MM.1S (cell line): ENCODE measurements around the gene CEP57.

Source experiments
- DNase-seq: peaks from one replicate; pipeline ENCODE4 v3.0.0-alpha.2; 2015
- H2AFZ ChIP-seq: fragments of 300-600 bp; sonication (generic); 2 replicates; pipeline ENCODE4 v1.6.0; 2016; ENCODE audit warnings: antibody characterized with exemption, low read length
- H3F3A ChIP-seq: fragments of 300-600 bp; sonication (generic); 2 replicates; pipeline ENCODE4 v1.6.1; 2016; ENCODE audit warnings: mild to moderate bottlenecking, antibody characterized with exemption, low read length, moderate library complexity, mixed read lengths; ENCODE audit not compliant: insufficient read depth
- H3K27ac ChIP-seq: fragments of 300-600 bp; sonication (generic); 2 replicates; pipeline ENCODE4 v1.5.1; 2016; ENCODE audit warnings: mild to moderate bottlenecking, low read length
- H3K27me3 ChIP-seq: fragments of 300-600 bp; sonication (generic); replicated peaks from 2 replicates; pipeline ENCODE4 v1.6.0; 2016; ENCODE audit warnings: low read length; ENCODE audit not compliant: insufficient read depth
- H3K36me3 ChIP-seq: fragments of 300-600 bp; sonication (generic); replicated peaks from 2 replicates; pipeline ENCODE4 v1.6.1; 2016; ENCODE audit warnings: mild to moderate bottlenecking, low read length, mixed read lengths; ENCODE audit not compliant: insufficient read depth
- H3K4me1 ChIP-seq: fragments of 300-600 bp; sonication (generic); 2 replicates; pipeline ENCODE4 v1.6.1; 2016; ENCODE audit warnings: low read length, mixed read lengths
- H3K4me2 ChIP-seq: fragments of 300-600 bp; sonication (generic); 2 replicates; pipeline ENCODE4 v1.6.0; 2016; ENCODE audit warnings: low read depth, low read length
- H3K4me3 ChIP-seq: fragments of 300-600 bp; sonication (generic); 2 replicates; pipeline ENCODE4 v1.5.1; 2016; ENCODE audit warnings: low read length, mixed read lengths
- H3K79me2 ChIP-seq: fragments of 300-600 bp; sonication (generic); 2 replicates; pipeline ENCODE4 v1.6.1; 2016; ENCODE audit warnings: mixed run types, low read length, mixed read lengths
- H3K9ac ChIP-seq: fragments of 300-600 bp; sonication (generic); 2 replicates; pipeline ENCODE4 v1.6.1; 2016; ENCODE audit warnings: low read length, mixed read lengths
- H3K9me2 ChIP-seq: fragments of 300-600 bp; sonication (generic); replicated peaks from 2 replicates; pipeline ENCODE4 v1.6.1; 2016; ENCODE audit warnings: mild to moderate bottlenecking, low read length, mixed read lengths; ENCODE audit not compliant: insufficient read depth
- H3K9me3 ChIP-seq: fragments of 300-600 bp; sonication (generic); replicated peaks from 2 replicates; pipeline ENCODE4 v1.6.1; 2016; ENCODE audit warnings: mild to moderate bottlenecking, low read length, mixed read lengths; ENCODE audit not compliant: insufficient read depth
- H4K20me1 ChIP-seq: fragments of 300-600 bp; sonication (generic); 2 replicates; pipeline ENCODE4 v1.6.1; 2016; ENCODE audit warnings: mild to moderate bottlenecking, low read length, moderate library complexity, mixed read lengths; ENCODE audit not compliant: insufficient read depth
- EZH2 ChIP-seq: fragments of 300-600 bp; sonication (generic); optimal IDR thresholded peaks from 2 replicates; pipeline ENCODE3; 2017; ENCODE audit warnings: low read depth, mild to moderate bottlenecking, antibody characterized with exemption, low read length, mixed read lengths
- EZH2phosphoT487 ChIP-seq: fragments of 300-600 bp; sonication (generic); IDR thresholded peaks from 2 replicates; pipeline ENCODE4 v1.6.1; 2018; ENCODE audit warnings: antibody characterized with exemption, low read length
- TF ChIP-seq, protein P1 (sequence below): fragments of 300-600 bp; sonication (generic); IDR thresholded peaks from 2 replicates; pipeline ENCODE4 v1.5.1; 2016; ENCODE audit warnings: antibody characterized with exemption, low read length, mixed read lengths

CEP57 gene

DNA sequence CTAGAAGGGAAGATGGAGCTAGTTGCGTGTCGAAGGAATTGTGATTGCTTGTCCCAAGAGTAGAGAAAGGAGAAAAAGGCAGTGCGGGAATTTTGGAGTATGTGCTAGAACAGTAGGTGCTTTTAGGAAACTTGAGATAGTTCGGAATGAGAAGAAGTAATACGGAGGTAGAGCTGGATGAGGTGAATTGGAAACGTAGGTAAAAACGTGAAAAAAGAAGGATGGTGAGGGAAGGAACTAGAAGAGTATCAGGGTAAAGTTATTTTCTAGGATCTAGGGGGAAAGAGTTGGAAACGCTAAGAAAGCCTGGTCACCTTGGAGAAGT, 1.4 kb downstream of the CEP57 start:
- no peaks in the 10 kb centered on the region for H3K9me2 ChIP-seq
- no peaks in the 10 kb centered on the region for H4K20me1 ChIP-seq
- peak overlapping the region; percentile 93 for H3K4me2 ChIP-seq
- no peaks in the 10 kb centered on the region for H3K9me3 ChIP-seq
- H3K9ac ChIP-seq: peak overlapping the region; percentile 97
- H3K27me3 ChIP-seq: no peaks in the 10 kb centered on the region
- peaks cover 22% of the 10 kb centered on the region for H3K4me1 ChIP-seq
- peak overlapping the region; percentile 96; the same call in 1 of the 2 replicates for H3K27ac ChIP-seq
- peaks cover 27% of the 10 kb centered on the region for H3F3A ChIP-seq
- no peaks in the 10 kb centered on the region for H3K36me3 ChIP-seq
- H3K4me3 ChIP-seq: peak overlapping the region; percentile 90
- no peak for DNase-seq
- TF ChIP-seq EZH2: no peak
- TF ChIP-seq, protein P1, sequence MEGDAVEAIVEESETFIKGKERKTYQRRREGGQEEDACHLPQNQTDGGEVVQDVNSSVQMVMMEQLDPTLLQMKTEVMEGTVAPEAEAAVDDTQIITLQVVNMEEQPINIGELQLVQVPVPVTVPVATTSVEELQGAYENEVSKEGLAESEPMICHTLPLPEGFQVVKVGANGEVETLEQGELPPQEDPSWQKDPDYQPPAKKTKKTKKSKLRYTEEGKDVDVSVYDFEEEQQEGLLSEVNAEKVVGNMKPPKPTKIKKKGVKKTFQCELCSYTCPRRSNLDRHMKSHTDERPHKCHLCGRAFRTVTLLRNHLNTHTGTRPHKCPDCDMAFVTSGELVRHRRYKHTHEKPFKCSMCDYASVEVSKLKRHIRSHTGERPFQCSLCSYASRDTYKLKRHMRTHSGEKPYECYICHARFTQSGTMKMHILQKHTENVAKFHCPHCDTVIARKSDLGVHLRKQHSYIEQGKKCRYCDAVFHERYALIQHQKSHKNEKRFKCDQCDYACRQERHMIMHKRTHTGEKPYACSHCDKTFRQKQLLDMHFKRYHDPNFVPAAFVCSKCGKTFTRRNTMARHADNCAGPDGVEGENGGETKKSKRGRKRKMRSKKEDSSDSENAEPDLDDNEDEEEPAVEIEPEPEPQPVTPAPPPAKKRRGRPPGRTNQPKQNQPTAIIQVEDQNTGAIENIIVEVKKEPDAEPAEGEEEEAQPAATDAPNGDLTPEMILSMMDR: no peak
- no peak for TF ChIP-seq EZH2phosphoT487
- H3K79me2 ChIP-seq: peaks cover 82% of the 10 kb centered on the region
- H2AFZ ChIP-seq: peak overlapping the region; percentile 85

DNA sequence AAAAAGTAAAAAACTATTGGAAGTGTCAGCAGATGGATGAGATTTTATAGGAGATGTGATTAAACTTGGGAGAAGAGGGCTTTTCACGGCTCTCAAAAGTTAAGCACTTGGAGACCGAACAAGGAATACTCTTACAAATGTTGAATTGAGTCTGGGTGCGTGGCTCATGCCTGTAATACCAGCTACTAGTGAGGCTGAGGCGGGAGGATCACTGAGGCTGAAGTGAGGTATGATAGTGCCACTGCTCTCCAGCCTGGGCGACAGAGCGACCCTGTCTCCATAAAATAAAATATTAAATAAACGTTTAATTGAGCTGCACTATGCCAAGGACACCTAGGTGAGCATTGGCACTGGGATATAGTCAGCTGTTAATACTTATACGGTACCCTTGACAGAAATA, 1.9 kb downstream of the CEP57 start:
- H3K4me2 ChIP-seq: peak overlapping the region; percentile 93
- peaks cover 27% of the 10 kb centered on the region for H3F3A ChIP-seq
- no peaks in the 10 kb centered on the region for H3K9me3 ChIP-seq
- no peaks in the 10 kb centered on the region for H3K9me2 ChIP-seq
- H3K9ac ChIP-seq: peak overlapping the region; percentile 97; the same call in 1 of the 2 replicates
- H3K27ac ChIP-seq: no peak overlapping the region
- peak overlapping the region; percentile 90 for H3K4me3 ChIP-seq
- H3K27me3 ChIP-seq: no peaks in the 10 kb centered on the region
- DNase-seq: no peak
- H3K79me2 ChIP-seq: peaks cover 81% of the 10 kb centered on the region
- no peaks in the 10 kb centered on the region for H3K36me3 ChIP-seq
- H4K20me1 ChIP-seq: no peaks in the 10 kb centered on the region
- H3K4me1 ChIP-seq: peaks cover 22% of the 10 kb centered on the region
- TF ChIP-seq EZH2 (no peak), EZH2phosphoT487 (no peak)
- TF ChIP-seq, protein P1: no peak
- no peak overlapping the region for H2AFZ ChIP-seq

DNA sequence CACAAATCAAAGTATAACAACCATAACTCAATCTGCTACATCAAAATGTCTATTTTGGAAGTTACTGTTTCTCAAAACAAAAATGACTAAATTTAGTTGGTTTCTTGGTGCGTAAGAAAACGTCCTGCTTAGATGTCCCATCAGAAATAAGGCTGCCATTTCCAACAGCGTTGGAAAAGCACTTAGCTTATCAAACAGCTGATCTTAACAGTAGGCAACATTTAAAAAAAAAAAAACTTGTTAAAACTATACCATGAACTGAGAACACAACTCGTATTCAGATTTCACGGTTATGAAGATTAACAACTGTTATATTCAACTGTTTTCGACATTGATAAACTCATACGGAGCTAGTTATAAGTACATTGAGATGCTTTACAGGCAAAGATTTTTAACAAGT, 2.4 kb downstream of the CEP57 start:
- Histone ChIP-seq H3K27ac (no peak overlapping the region), H3K4me1 (peaks cover 22% of the 10 kb centered on the region)
- DNase-seq: no peak

More for the DNA sequence above, 2.4 kb downstream of the CEP57 start:
- H3K4me3 ChIP-seq: no peak overlapping the region
- H3K27me3 ChIP-seq: no peaks in the 10 kb centered on the region
- no peak overlapping the region for H2AFZ ChIP-seq
- no peaks in the 10 kb centered on the region for H4K20me1 ChIP-seq
- H3K36me3 ChIP-seq: no peaks in the 10 kb centered on the region
- no peak overlapping the region for H3K9ac ChIP-seq
- TF ChIP-seq EZH2phosphoT487 (no peak), EZH2 (no peak)
- TF ChIP-seq, protein P1: no peak
- H3F3A ChIP-seq: peaks cover 27% of the 10 kb centered on the region
- no peaks in the 10 kb centered on the region for H3K9me3 ChIP-seq
- H3K79me2 ChIP-seq: peaks cover 85% of the 10 kb centered on the region
- H3K4me2 ChIP-seq: no peak overlapping the region
- H3K9me2 ChIP-seq: no peaks in the 10 kb centered on the region
